ENCODE measurements around the gene GRIP2. TPM values are rescaled to one million over a fixed set of nuclear protein-coding genes. Genes with fewer than 3 reads are reported as not detected.

Gene GRIP2
- total RNA-seq, 2 experiments from 2014 or later = not detected

DNA sequence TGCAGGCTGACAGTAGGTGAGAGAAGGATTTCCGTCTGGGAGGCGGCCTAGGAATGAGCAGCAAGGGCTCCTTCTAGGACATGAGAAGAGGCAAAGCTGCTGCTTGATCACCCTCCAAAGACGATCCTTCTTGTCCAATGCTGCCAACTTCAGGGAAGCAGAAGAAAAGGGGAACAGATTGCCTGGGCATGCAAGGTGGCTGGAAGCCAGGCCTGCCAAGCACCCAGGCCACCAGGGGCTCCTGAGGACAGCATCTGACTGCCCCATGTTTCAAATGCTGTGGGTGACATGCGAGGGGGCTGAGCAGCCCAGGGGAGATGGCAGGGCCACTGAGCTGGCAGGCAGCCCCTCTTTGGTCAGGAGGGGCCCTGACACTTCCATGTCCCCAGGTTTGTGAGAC, 3.3 kb upstream of the GRIP2 start:
- no peaks in the 10 kb centered on the region for H3K4me1 ChIP-seq (ENCODE audit: insufficient read depth, low read length, poor library complexity, severe bottlenecking)
- CTCF ChIA-PET (ENCODE audit: unreplicated experiment) = no interaction called here
- no peak overlapping the region for H3K27ac ChIP-seq (ENCODE audit: low read depth, low read length, poor library complexity, severe bottlenecking)
- H3K4me3 ChIP-seq (ENCODE audit: low read depth, low read length, poor library complexity, severe bottlenecking) = no peak overlapping the region
- H3K9me2 ChIP-seq (ENCODE audit: insufficient read depth, low read length) = no peaks in the 10 kb centered on the region
- no peaks in the 10 kb centered on the region for H4K20me1 ChIP-seq (ENCODE audit: insufficient read depth, low read length)
- BruUV-seq (replicated peaks) = no TSS peak
- H2AFZ ChIP-seq (ENCODE audit: low read length) = no peak overlapping the region
- no peaks in the 10 kb centered on the region for H3K36me3 ChIP-seq (ENCODE audit: insufficient read depth, low read length)
- no peak overlapping the region for H3K4me2 ChIP-seq (ENCODE audit: low read length)
- intact Hi-C loops (cut with micrococcal nuclease; ENCODE audit: unreplicated experiment) = no loop called here
- TF ChIP-seq, protein P1, sequence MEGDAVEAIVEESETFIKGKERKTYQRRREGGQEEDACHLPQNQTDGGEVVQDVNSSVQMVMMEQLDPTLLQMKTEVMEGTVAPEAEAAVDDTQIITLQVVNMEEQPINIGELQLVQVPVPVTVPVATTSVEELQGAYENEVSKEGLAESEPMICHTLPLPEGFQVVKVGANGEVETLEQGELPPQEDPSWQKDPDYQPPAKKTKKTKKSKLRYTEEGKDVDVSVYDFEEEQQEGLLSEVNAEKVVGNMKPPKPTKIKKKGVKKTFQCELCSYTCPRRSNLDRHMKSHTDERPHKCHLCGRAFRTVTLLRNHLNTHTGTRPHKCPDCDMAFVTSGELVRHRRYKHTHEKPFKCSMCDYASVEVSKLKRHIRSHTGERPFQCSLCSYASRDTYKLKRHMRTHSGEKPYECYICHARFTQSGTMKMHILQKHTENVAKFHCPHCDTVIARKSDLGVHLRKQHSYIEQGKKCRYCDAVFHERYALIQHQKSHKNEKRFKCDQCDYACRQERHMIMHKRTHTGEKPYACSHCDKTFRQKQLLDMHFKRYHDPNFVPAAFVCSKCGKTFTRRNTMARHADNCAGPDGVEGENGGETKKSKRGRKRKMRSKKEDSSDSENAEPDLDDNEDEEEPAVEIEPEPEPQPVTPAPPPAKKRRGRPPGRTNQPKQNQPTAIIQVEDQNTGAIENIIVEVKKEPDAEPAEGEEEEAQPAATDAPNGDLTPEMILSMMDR (conservative IDR thresholded peaks at IDR 0.05; ENCODE audit: low read length) = no peak
- no peak for TF ChIP-seq EZH2phosphoT487 (IDR thresholded peaks at IDR 0.05; ENCODE audit: borderline replicate concordance, low read depth, low read length)
- no peak for DNase-seq (ENCODE audit: low spot score)
- no peaks in the 10 kb centered on the region for H3K9me3 ChIP-seq (ENCODE audit: low read length)
- no peaks in the 10 kb centered on the region for H3K79me2 ChIP-seq (ENCODE audit: insufficient read depth, low read depth, low read length)
- POLR2A ChIA-PET = no interaction called here

DNA sequence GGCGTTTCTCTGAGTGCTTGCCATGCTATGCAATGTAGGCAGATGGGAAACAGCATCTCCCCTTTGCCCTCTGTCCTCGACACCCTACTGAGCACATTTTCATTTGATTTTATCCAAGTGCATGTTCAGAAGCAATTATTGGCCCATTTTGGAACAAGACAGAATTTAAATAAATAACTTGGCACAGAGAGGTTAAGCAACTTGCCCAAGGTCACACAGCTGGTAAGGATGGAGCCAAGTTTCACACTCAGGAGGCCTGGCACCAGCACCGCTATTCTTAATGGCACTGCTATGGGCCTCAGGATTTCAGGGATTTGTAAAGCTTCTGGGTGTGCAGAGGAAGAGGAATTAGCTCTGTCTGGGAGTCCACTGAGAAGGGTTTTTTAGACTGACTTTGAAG, 2.5 kb upstream of the GRIP2 start:
- intact Hi-C loops (cut with micrococcal nuclease; ENCODE audit: unreplicated experiment) = no loop called here
- no TSS peak for BruUV-seq (replicated peaks)
- Histone ChIP-seq H3K9me2 (ENCODE audit: insufficient read depth, low read length) (no peaks in the 10 kb centered on the region), H3K79me2 (ENCODE audit: insufficient read depth, low read depth, low read length) (no peaks in the 10 kb centered on the region), H3K4me3 (ENCODE audit: low read depth, low read length, poor library complexity, severe bottlenecking) (no peak overlapping the region), H4K20me1 (ENCODE audit: insufficient read depth, low read length) (no peaks in the 10 kb centered on the region), H3K4me2 (ENCODE audit: low read length) (no peak overlapping the region), H2AFZ (ENCODE audit: low read length) (no peak overlapping the region), H3K9me3 (ENCODE audit: low read length) (no peaks in the 10 kb centered on the region), H3K27ac (ENCODE audit: low read depth, low read length, poor library complexity, severe bottlenecking) (no peak overlapping the region), H3K36me3 (ENCODE audit: insufficient read depth, low read length) (no peaks in the 10 kb centered on the region), H3K4me1 (ENCODE audit: insufficient read depth, low read length, poor library complexity, severe bottlenecking) (no peaks in the 10 kb centered on the region)
- POLR2A ChIA-PET = interaction anchor here (0.6 kb wide), 1 partner anchor 319 kb away, joined by 3 read pairs; no protein-coding TSS in a partner anchor
- DNase-seq (ENCODE audit: low spot score) = no peak
- CTCF ChIA-PET (ENCODE audit: unreplicated experiment) = no interaction called here
- no peak for TF ChIP-seq EZH2phosphoT487 (IDR thresholded peaks at IDR 0.05; ENCODE audit: borderline replicate concordance, low read depth, low read length)
- TF ChIP-seq, protein P1 (conservative IDR thresholded peaks at IDR 0.05; ENCODE audit: low read length) = no peak

DNA sequence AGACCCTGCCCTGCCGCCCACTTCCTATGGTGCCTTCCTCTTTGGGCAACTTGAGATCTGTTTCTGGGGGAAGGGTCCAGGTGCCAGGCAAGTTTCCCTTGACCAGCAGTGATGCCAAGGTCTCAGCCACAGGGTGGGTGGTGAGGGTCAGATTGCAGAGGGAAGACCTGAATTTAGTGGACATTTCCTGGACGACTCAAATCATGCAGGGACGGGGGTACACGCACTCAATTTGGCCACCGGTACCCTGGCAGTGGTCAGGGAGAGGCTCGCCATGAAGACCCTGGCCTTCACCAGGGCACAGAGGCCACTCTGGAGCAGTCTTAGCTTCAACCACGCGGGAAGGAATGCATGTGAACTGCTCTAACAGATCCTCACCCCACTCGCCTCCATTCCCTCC, 1.5 kb upstream of the GRIP2 start:
- no peak overlapping the region for H3K4me2 ChIP-seq (ENCODE audit: low read length)
- CTCF ChIA-PET (ENCODE audit: unreplicated experiment) = no interaction called here
- no peak for DNase-seq (ENCODE audit: low spot score)
- no peaks in the 10 kb centered on the region for H3K79me2 ChIP-seq (ENCODE audit: insufficient read depth, low read depth, low read length)
- H3K4me3 ChIP-seq (ENCODE audit: low read depth, low read length, poor library complexity, severe bottlenecking) = no peak overlapping the region
- no peaks in the 10 kb centered on the region for H3K9me3 ChIP-seq (ENCODE audit: low read length)
- no peaks in the 10 kb centered on the region for H3K36me3 ChIP-seq (ENCODE audit: insufficient read depth, low read length)
- POLR2A ChIA-PET = no interaction called here
- BruUV-seq (replicated peaks) = no TSS peak
- intact Hi-C loops (cut with micrococcal nuclease; ENCODE audit: unreplicated experiment) = no loop called here
- H4K20me1 ChIP-seq (ENCODE audit: insufficient read depth, low read length) = no peaks in the 10 kb centered on the region
- no peak overlapping the region for H3K27ac ChIP-seq (ENCODE audit: low read depth, low read length, poor library complexity, severe bottlenecking)
- H3K4me1 ChIP-seq (ENCODE audit: insufficient read depth, low read length, poor library complexity, severe bottlenecking) = no peaks in the 10 kb centered on the region
- TF ChIP-seq, protein P1 (conservative IDR thresholded peaks at IDR 0.05; ENCODE audit: low read length) = no peak
- TF ChIP-seq EZH2phosphoT487 (IDR thresholded peaks at IDR 0.05; ENCODE audit: borderline replicate concordance, low read depth, low read length) = no peak
- no peak overlapping the region for H2AFZ ChIP-seq (ENCODE audit: low read length)
- H3K9me2 ChIP-seq (ENCODE audit: insufficient read depth, low read length) = no peaks in the 10 kb centered on the region

Data from OCI-LY7 (cell line).